ENCODE data around the gene NPHP4. TPM values are rescaled to one million over a fixed set of nuclear protein-coding genes. Genes with fewer than 3 reads are reported as not detected.

The NPHP4 gene
- total RNA-seq, 2 experiments from 2014 or later: 6.2 to 7.7 TPM

GRCh38 chr1:5921671-5922070, 70.6 kb downstream of the NPHP4 start:
- Mint-ChIP-seq H3K27ac (no peak overlapping the region), H3K4me3 (no peak overlapping the region), H3K27me3 (no peaks in the 10 kb centered on the region), H3K36me3 (ENCODE audit: low read depth) (peaks cover 20% of the 10 kb centered on the region), H3K4me1 (ENCODE audit: low read depth) (no peaks in the 10 kb centered on the region), H3K9me3 (peaks cover 4% of the 10 kb centered on the region)
- Histone ChIP-seq H3K27ac (ENCODE audit: low read depth in 1 of 2, low read length in 2 of 2) (no peak overlapping the region), H3K36me3 (ENCODE audit: insufficient read depth, low read length) (no peaks in the 10 kb centered on the region), H3K4me3 (ENCODE audit: low read length) (no peak overlapping the region), H3K9me3 (ENCODE audit: control insufficient read depth in 1 of 2, insufficient read depth in 1 of 2, low read length in 2 of 2) (peaks cover 0 to 3% of the 10 kb centered on the region in 2 experiments), H3K27me3 (ENCODE audit: control insufficient read depth in 1 of 2, insufficient read depth in 2 of 2, low read length in 2 of 2) (no peaks in the 10 kb centered on the region), H3K4me1 (ENCODE audit: insufficient read depth, low read length) (no peaks in the 10 kb centered on the region)
- POLR2A ChIA-PET: no interaction called here
- DNase-seq (no peak), ATAC-seq (ENCODE audit: poor library complexity) (no peak)
- CTCF ChIA-PET: no interaction called here
- no peak for TF ChIP-seq CTCF (IDR thresholded peaks at IDR 0.05)
- intact Hi-C loops (cut with DNase I, micrococcal nuclease): no loop called here

- no peaks in the 10 kb centered on the region for H3K36me3 ChIP-seq (ENCODE audit: insufficient read depth, low read length)
- H3K27me3 ChIP-seq (ENCODE audit: control insufficient read depth in 1 of 2, insufficient read depth in 2 of 2, low read length in 2 of 2): no peaks in the 10 kb centered on the region
- no peak for DNase-seq
- no peak overlapping the region for H3K27ac Mint-ChIP-seq
- H3K4me1 ChIP-seq (ENCODE audit: insufficient read depth, low read length): no peaks in the 10 kb centered on the region
- no peak overlapping the region for H3K4me3 ChIP-seq (ENCODE audit: low read length)
- intact Hi-C loops (cut with DNase I, micrococcal nuclease): no loop called here
- no peak for TF ChIP-seq CTCF (IDR thresholded peaks at IDR 0.05)
- no peak overlapping the region for H3K27ac ChIP-seq (ENCODE audit: low read depth in 1 of 2, low read length in 2 of 2)
- no peak overlapping the region for H3K4me3 Mint-ChIP-seq
- H3K4me1 Mint-ChIP-seq (ENCODE audit: low read depth): peaks cover 1% of the 10 kb centered on the region
- H3K9me3 ChIP-seq (ENCODE audit: control insufficient read depth in 1 of 2, insufficient read depth in 1 of 2, low read length in 2 of 2): peaks cover 0 to 3% of the 10 kb centered on the region in 2 experiments
- POLR2A ChIA-PET: no interaction called here
- ATAC-seq (ENCODE audit: poor library complexity): no peak
- peaks cover 15% of the 10 kb centered on the region for H3K36me3 Mint-ChIP-seq (ENCODE audit: low read depth)
- CTCF ChIA-PET: no interaction called here
- H3K9me3 Mint-ChIP-seq: peaks cover 4% of the 10 kb centered on the region
- H3K27me3 Mint-ChIP-seq: no peaks in the 10 kb centered on the region
Observed at GRCh38 chr1:5921129-5921528, 71.1 kb downstream of the NPHP4 start.

GRCh38 chr1:5920201-5920600, 72.0 kb downstream of the NPHP4 start:
- no peak overlapping the region for H3K27ac ChIP-seq (ENCODE audit: low read depth in 1 of 2, low read length in 2 of 2)
- ChIA-PET CTCF (no interaction called here), POLR2A (no interaction called here)
- H3K4me3 Mint-ChIP-seq: no peak overlapping the region
- H3K9me3 Mint-ChIP-seq: peaks cover 4% of the 10 kb centered on the region
- peaks cover 15% of the 10 kb centered on the region for H3K36me3 Mint-ChIP-seq (ENCODE audit: low read depth)
- no peaks in the 10 kb centered on the region for H3K27me3 ChIP-seq (ENCODE audit: control insufficient read depth in 1 of 2, insufficient read depth in 2 of 2, low read length in 2 of 2)
- peaks cover 0 to 3% of the 10 kb centered on the region in 2 experiments for H3K9me3 ChIP-seq (ENCODE audit: control insufficient read depth in 1 of 2, insufficient read depth in 1 of 2, low read length in 2 of 2)
- H3K27ac Mint-ChIP-seq: no peak overlapping the region
- DNase-seq: no peak
- intact Hi-C loops (cut with DNase I, micrococcal nuclease): no loop called here
- TF ChIP-seq CTCF (IDR thresholded peaks at IDR 0.05): no peak
- no peak for ATAC-seq (ENCODE audit: poor library complexity)
- no peaks in the 10 kb centered on the region for H3K36me3 ChIP-seq (ENCODE audit: insufficient read depth, low read length)
- H3K4me3 ChIP-seq (ENCODE audit: low read length): no peak overlapping the region
- H3K4me1 Mint-ChIP-seq (ENCODE audit: low read depth): peaks cover 6% of the 10 kb centered on the region
- H3K4me1 ChIP-seq (ENCODE audit: insufficient read depth, low read length): peaks cover 4% of the 10 kb centered on the region
- H3K27me3 Mint-ChIP-seq: no peaks in the 10 kb centered on the region

All from CD4-positive, alpha-beta T cell (primary cell).